Measurements from ENCODE around the gene OIP5. TPM values are rescaled to one million over a fixed set of nuclear protein-coding genes. Genes with fewer than 3 reads are reported as not detected.
"Not testable (repeated sequence)": the region's sequence is repeated elsewhere in the genome, so short reads cannot be mapped to it uniquely, and the experiment has no call there.

Gene OIP5
- total RNA-seq, 2 experiments from 2014 or later, result 18.7 to 19.9 TPM

DNA sequence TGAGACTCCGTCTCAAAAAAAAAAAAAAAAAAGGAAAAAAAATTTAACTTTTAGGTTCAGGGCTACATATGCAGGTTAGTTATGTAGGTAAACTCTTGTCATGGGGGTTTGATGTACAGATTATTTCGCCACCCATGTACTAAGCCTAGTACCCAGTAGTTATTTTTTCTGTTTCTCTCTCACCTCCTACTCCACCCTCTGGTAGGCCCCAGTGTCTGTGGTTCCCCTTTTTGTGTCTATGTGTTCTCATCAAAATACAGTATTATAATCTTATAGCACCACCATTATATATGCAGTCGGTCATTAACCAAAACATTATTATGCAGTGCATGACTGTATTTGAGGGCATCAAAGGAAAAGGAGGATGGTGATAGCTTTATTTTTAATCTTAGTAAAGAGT lies 54.1 kb downstream of the OIP5 start:
- POLR2A ChIA-PET, result interaction anchor here (0.6 kb wide), 1 partner anchor 21 kb away, joined by 7 read pairs; no protein-coding TSS in a partner anchor
- CTCF ChIA-PET, result no interaction called here

DNA sequence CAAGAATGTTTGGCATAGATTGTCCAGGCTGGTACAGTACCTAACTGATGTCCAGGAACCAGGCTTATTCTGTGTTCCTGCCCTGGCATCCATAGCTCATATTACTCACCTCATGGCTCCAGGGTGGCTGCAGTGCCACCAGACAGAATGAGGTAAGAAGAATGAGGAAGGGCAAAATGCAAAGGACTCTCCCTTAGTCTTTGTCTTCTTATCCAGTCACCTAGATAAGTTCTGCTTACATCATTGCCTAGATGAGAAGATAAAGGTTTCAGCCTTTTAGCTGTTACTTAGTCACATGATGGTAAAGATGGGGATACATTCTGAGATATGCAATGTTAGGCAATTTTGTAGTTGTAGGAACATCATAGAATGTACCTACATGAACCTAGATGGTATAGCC lies 55.6 kb downstream of the OIP5 start:
- ChIA-PET POLR2A (no interaction called here), CTCF (no interaction called here)

DNA sequence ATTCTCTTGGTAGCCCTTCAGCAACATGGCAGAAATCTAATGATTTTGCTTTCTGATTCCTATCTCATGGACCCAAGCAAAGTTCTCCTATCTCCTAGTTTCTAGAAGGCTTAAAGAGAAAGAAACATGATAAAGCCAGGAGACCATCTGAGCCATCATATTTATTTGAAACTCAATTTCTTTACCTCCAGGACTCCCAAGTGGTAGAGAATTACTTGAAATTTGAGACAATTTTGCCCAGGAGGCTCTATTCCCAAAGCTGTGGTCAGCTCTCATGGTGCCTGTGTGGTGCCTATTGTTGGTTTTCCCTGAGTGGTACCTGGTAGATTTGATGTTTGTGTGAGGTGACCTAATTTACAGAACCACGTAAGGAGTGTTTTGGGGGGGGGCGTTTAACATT lies 62.5 kb downstream of the OIP5 start:
- CTCF ChIA-PET, result no interaction called here
- POLR2A ChIA-PET, result interaction anchor here (0.5 kb wide), 1 partner anchor 35 kb away, joined by 3 read pairs; no protein-coding TSS in a partner anchor

DNA sequence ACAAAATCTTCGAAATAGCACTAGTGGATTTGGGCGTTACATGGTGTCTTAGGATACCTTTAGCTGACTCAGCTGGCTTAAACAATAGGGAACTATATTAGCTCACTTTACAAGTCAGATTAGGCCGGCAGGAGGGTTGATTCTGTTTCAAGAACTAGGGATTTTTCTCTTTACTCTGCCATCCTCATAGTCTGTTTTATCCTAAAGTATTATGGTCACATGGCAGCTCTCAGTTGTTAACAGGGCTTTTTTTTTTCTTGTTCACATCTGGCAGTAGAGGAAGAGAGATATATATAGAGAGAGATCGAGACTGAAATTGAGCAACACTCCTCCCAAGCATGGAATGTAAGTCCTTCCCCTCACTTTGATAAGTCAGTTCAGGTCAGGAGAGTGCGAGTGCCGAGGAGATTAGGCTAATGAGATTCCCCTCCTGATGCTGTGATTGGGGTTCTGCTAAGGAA lies 68.5 kb downstream of the OIP5 start:
- ChIA-PET CTCF (no interaction called here), POLR2A (no interaction called here)

DNA sequence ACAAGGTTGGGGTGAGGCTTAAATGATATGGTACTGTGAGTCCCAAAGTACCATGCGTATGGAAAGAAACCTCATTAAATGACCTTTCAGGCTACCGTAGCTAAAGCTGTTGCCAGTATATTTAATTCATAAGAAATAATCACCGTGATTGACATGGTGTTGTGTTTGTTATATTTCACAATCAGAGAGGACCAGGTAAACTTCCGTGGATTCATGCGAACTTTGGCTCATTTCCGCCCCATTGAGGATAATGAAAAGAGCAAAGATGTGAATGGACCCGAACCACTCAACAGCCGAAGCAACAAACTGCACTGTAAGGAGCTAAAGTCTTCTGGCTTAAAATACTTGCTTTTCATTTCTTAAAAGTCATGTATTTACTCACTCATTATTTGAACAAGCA lies 69.8 kb downstream of the OIP5 start:
- ChIA-PET POLR2A (no interaction called here), CTCF (interaction anchor here (0.6 kb wide), 1 partner anchor 13 kb away, joined by 3 read pairs; no protein-coding TSS in a partner anchor)

DNA sequence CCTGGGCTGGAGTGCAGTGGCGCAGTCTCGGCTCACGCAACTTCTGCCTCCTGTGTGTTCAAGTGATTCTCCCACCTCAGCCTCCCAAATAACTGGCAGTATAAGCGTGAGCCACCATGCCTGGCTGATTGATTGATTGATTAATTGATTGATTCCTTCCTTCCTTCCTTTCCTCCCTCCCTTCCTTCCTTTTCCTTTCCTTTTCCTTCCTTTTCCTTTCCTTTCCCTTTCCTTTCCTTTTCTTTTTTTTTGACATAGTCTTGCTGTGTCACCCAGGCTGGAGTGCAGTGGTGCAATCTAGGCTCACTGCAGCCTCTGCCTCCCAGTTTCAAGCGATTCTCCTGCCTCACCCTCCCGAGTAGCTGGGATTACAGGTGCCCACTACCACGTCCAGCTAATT lies 71.5 kb downstream of the OIP5 start:
- CTCF ChIA-PET, result not testable (repeated sequence)
- POLR2A ChIA-PET, result interaction anchor here (0.8 kb wide), 1 partner anchor 299 kb away, joined by 3 read pairs; no protein-coding TSS in a partner anchor

DNA sequence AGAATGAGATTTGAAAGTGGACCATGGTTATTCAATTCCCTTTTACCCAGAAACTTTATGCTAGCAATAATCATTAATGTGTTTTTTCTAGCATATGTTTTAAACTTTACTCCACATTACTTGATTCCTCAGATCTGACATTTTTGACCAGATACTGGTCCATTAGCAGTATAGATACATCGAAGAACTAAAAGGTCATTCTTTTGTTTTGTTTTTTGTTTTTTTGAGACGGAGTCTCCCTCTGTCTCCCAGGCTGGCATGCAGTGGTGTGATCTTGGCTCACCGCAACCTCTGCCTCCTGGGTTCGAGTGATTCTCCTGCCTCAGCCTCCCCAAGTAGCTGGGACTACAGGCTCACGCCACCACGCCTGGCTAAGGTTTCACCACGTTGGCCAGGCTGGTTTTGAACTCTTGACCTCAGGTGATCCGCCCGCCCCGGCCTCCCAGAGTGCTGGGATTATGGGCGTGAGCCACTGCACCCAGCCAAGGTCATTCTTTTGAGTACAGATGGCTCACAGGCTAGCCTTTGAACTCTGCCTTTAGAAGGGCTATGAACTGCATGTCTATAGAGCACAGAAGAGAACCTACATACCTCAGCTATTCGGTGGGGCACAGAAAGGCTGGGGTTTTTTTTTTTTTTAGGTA lies 72.7 kb downstream of the OIP5 start:
- ChIA-PET CTCF (no interaction called here), POLR2A (no interaction called here)

Other genes with a start within 250 kb of the OIP5 start
- 10 to 100 TPM; 27.3 to 29.2 TPM for gene INO80, start 216.3 kb downstream of the OIP5 start, total RNA-seq
- not detected for gene EXD1, start 101.8 kb downstream of the OIP5 start, total RNA-seq
- 10 to 100 TPM; 43.7 to 45.2 TPM for gene CHP1, start 101.3 kb downstream of the OIP5 start, total RNA-seq
- 100 to 1,000 TPM; 118 to 126 TPM for gene NUSAP1, start 290 bp upstream of the OIP5 start, total RNA-seq
- gene NDUFAF1, start 69.9 kb upstream of the OIP5 start, total RNA-seq, result 10 to 100 TPM; 18.1 to 19.6 TPM
- gene RTF1, start 84.5 kb upstream of the OIP5 start, total RNA-seq, result 10 to 100 TPM; 28.3 to 33.8 TPM
- gene ITPKA, start 161.3 kb upstream of the OIP5 start, total RNA-seq, result under 1 TPM; 0.55 to 0.57 TPM
- under 1 TPM; 0.10 to 0.11 TPM for gene LTK, start 181.2 kb upstream of the OIP5 start, total RNA-seq
- 10 to 100 TPM; 64.1 to 68.5 TPM for gene RPAP1, start 211.7 kb upstream of the OIP5 start, total RNA-seq
- gene TYRO3, start 226.6 kb upstream of the OIP5 start, total RNA-seq, result 1 to 10 TPM; 1.8 to 2.2 TPM